SK-N-SH (cell line): ENCODE results near the gene OR8G1. TPM values are rescaled to one million over a fixed set of nuclear protein-coding genes. Genes with fewer than 3 reads are reported as not detected.

Source experiments
- CTCF ChIA-PET: fragments of 300-600, 350-600 bp; formaldehyde crosslinking; extraction: SDS; loops from one replicate; lab custom pipeline; 2021; lab: Yijun Ruan, JAX
- POLR2A ChIA-PET: fragments of 350-600 bp; sonication (Branson Sonifier 250); formaldehyde crosslinking; extraction: SDS; loops from one replicate; lab custom pipeline; 2020; ENCODE audit warnings: antibody characterized with exemption, inconsistent platforms; lab: Yijun Ruan, JAX
- DNase-seq: peaks from one replicate; pipeline ENCODE4 v3.0.0; 2012
- H2AFZ ChIP-seq: fragments of 200-600 bp; sonication (generic); 2 replicates; pipeline ENCODE4 v1.8.1; 2016; ENCODE audit warnings: antibody characterized with exemption, mild to moderate bottlenecking, low read depth
- H3F3A ChIP-seq: fragments of 200-600 bp; sonication (generic); replicated peaks from 2 replicates; pipeline ENCODE3; 2016; ENCODE audit warnings: antibody characterized with exemption, mild to moderate bottlenecking; ENCODE audit not compliant: insufficient read depth
- H3K27ac ChIP-seq, 2 experiments: fragments of 200-500 bp in 1 of 2; fragments of 200-600 bp in 1 of 2; sonication (Bioruptor generic) in 1 of 2; sonication (generic), shearing (Covaris generic) in 1 of 2; 2 replicates each; pipeline versions ENCODE4 v1.5.1 to v1.6.1; 2014 to 2016; ENCODE audit warnings: low read depth in 2 of 2, inconsistent platforms in 1 of 2, low read length in 1 of 2, mild to moderate bottlenecking in 1 of 2, mixed read lengths in 1 of 2
- H3K27me3 ChIP-seq: fragments of 200-600 bp; sonication (generic), shearing (Covaris generic); 2 replicates; pipeline ENCODE4 v1.6.1; 2016; ENCODE audit warnings: mixed run types; ENCODE audit not compliant: insufficient read depth
- H3K36me3 ChIP-seq, 2 experiments: fragments of 200-500 bp in 1 of 2; fragments of 200-600 bp in 1 of 2; sonication (Bioruptor generic) in 1 of 2; sonication (generic) in 1 of 2; replicated peaks in 1 of 2; 2 replicates each; pipeline versions ENCODE3 to v1.5.1; 2014 to 2016; ENCODE audit warnings: low read length in 1 of 2, mild to moderate bottlenecking in 1 of 2; ENCODE audit not compliant: insufficient read depth in 2 of 2, control insufficient read depth in 1 of 2
- H3K4me1 ChIP-seq, 2 experiments: fragments of 200-500 bp in 1 of 2; fragments of 200-600 bp in 1 of 2; sonication (Bioruptor generic) in 1 of 2; sonication (generic), shearing (Covaris generic) in 1 of 2; 2 replicates each; pipeline versions ENCODE4 v1.5.1 to v1.6.1; 2014 to 2016; ENCODE audit warnings: low read depth in 1 of 2, low read length in 1 of 2, mixed run types in 1 of 2; ENCODE audit not compliant: insufficient read depth in 2 of 2, control insufficient read depth in 1 of 2
- H3K4me2 ChIP-seq: fragments of 200-600 bp; sonication (generic), shearing (Covaris generic); 2 replicates; pipeline ENCODE4 v1.6.1; 2017; ENCODE audit warnings: mixed run types
- H3K4me3 ChIP-seq, 2 experiments: fragments of 200-500 bp in 1 of 2; fragments of 200-600 bp in 1 of 2; sonication (Bioruptor generic) in 1 of 2; sonication (generic), shearing (Covaris generic) in 1 of 2; 2 replicates each; pipeline versions ENCODE4 v1.5.1 to v1.8.1; 2014 to 2016; ENCODE audit warnings: low read depth in 2 of 2, inconsistent platforms in 1 of 2, low read length in 1 of 2, mild to moderate bottlenecking in 1 of 2, mixed read lengths in 1 of 2, moderate library complexity in 1 of 2
- H3K79me2 ChIP-seq: fragments of 200-600 bp; sonication (generic); 2 replicates; pipeline ENCODE4 v1.8.1; 2017; ENCODE audit warnings: mild to moderate bottlenecking; ENCODE audit not compliant: insufficient read depth
- H3K9ac ChIP-seq: fragments of 200-600 bp; sonication (generic); 2 replicates; pipeline ENCODE4 v1.6.1; 2017; ENCODE audit warnings: mixed run types
- H3K9me2 ChIP-seq: fragments of 200-600 bp; sonication (generic); 2 replicates; pipeline ENCODE4 v1.6.1; 2017; ENCODE audit warnings: mixed run types
- H3K9me3 ChIP-seq: fragments of 200-600 bp; sonication (generic); 2 replicates; pipeline ENCODE4 v1.6.1; 2017; ENCODE audit warnings: mixed run types, mild to moderate bottlenecking, moderate library complexity
- H4K20me1 ChIP-seq: fragments of 200-600 bp; sonication (generic); 2 replicates; pipeline ENCODE4 v1.6.1; 2017; ENCODE audit warnings: mild to moderate bottlenecking, mixed run types; ENCODE audit not compliant: insufficient read depth
- CHD2 ChIP-seq: fragments of 150-350 bp; IDR thresholded peaks from 2 replicates; pipeline ENCODE4 v1.6.1; 2018; ENCODE audit warnings: low read length; ENCODE audit not compliant: partially characterized antibody
- CTCF ChIP-seq: fragments of 200-600 bp; sonication (generic); IDR thresholded peaks from 2 replicates; pipeline ENCODE4 v1.6.1; 2017; ENCODE audit warnings: antibody characterized with exemption, mild to moderate bottlenecking, moderate library complexity
- EZH2phosphoT487 ChIP-seq: fragments of 200-600 bp; sonication (generic); IDR thresholded peaks from 2 replicates; pipeline ENCODE4 v1.6.1; 2017; ENCODE audit warnings: low read depth, mixed run types, mild to moderate bottlenecking, antibody characterized with exemption, moderate library complexity, borderline replicate concordance
- FOXM1 ChIP-seq: IDR thresholded peaks from 2 replicates; pipeline ENCODE4 v1.4.0; 2012; ENCODE audit warnings: low read depth, mild to moderate bottlenecking
- GABPA ChIP-seq: IDR thresholded peaks from 2 replicates; pipeline ENCODE4 v1.4.0; 2012; ENCODE audit warnings: low read depth, mild to moderate bottlenecking
- GATA2 ChIP-seq: sonication (generic); formaldehyde crosslinking; IDR thresholded peaks from 2 replicates; pipeline ENCODE4 v1.5.0; 2020; ENCODE audit warnings: mild to moderate bottlenecking, missing genetic modification reagents
- JUND ChIP-seq: IDR thresholded peaks from 2 replicates; pipeline ENCODE4 v1.4.0; 2012
- MEF2A ChIP-seq: IDR thresholded peaks from 2 replicates; pipeline ENCODE4 v1.4.0; 2012; ENCODE audit warnings: low read depth, borderline replicate concordance
- NRF1 ChIP-seq: IDR thresholded peaks from 2 replicates; pipeline ENCODE4 v1.6.1; 2012; ENCODE audit warnings: low read depth, mild to moderate bottlenecking, low read length
- RAD21 ChIP-seq: IDR thresholded peaks from 2 replicates; pipeline ENCODE4 v1.6.1; 2012; ENCODE audit warnings: mild to moderate bottlenecking, low read length
- RCOR1 ChIP-seq: fragments of 150-350 bp; IDR thresholded peaks from 2 replicates; pipeline ENCODE4 v1.6.1; 2017; ENCODE audit warnings: antibody characterized with exemption, low read length
- RXRA ChIP-seq: IDR thresholded peaks from 2 replicates; pipeline ENCODE4 v1.4.0; 2012; ENCODE audit warnings: low read depth, mild to moderate bottlenecking, borderline replicate concordance
- TCF12 ChIP-seq: IDR thresholded peaks from 2 replicates; pipeline ENCODE4 v1.4.0; 2012
- USF2 ChIP-seq: fragments of 150-350 bp; IDR thresholded peaks from 2 replicates; pipeline ENCODE4 v1.6.1; 2017; ENCODE audit warnings: antibody characterized with exemption, low read length, low read depth, borderline replicate concordance
- WGBS: methylation state at CpG from one replicate; pipeline ENCODE4 v1.1.6; 2017; ENCODE audit warnings: low lambda C conversion rate; 5-methylcytosine and 5-hydroxymethylcytosine counted together
- polyA plus RNA-seq, 3 experiments: library from polyadenylated mRNA; depleted of rRNA; stranded (reverse); fragments of >200 nt; gene quantifications; 2 replicates each; pipeline ENCODE4 v1.2.3, GENCODE V29; 2012
- TF ChIP-seq, protein P1 (sequence below): IDR thresholded peaks from 2 replicates; pipeline ENCODE4 v1.4.0; 2012; ENCODE audit warnings: low read depth, borderline replicate concordance

Gene OR8G1
- polyA plus RNA-seq, 1 of the 3 experiments (the other 2 are of a cell fraction): not detected

DNA sequence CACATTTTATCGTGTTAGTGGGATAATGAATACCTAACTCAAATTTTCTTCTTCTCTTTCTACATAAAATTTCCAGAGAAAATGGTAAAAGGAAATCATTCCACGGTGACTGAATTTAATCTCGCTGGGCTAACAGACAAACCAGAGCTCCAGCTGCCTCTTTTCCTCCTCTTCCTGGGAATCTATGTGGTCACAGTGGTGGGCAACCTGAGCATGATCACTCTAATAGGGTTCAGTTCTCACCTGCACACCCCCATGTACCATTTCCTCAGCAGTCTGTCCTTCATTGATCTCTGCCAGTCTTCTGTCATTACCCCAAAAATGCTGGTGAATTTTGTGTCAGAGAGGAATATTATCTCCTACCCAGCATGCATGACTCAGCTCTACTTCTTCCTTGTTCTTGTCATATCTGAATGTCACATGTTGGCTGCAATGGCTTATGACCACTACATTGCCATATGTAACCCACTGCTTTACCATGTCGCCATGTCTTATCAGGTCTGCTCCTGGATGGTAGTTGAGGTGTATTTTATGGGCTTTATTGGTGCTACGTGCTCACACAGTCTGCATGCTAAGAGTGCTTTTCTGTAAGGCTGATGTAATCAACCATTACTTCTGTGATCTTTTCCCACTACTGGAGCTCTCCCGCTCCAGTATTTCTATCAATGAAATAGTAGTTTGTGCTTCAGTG is 33.6 kb upstream of the OR8G1 start:
- Histone ChIP-seq H3K27ac (no peak overlapping the region), H3K79me2 (no peaks in the 10 kb centered on the region), H3K4me1 (no peaks in the 10 kb centered on the region), H2AFZ (no peak overlapping the region), H4K20me1 (no peaks in the 10 kb centered on the region), H3K4me2 (no peak overlapping the region), H3K27me3 (peaks cover 18% of the 10 kb centered on the region; the same call in 1 of the 2 replicates), H3K9ac (no peak overlapping the region), H3K4me3 (no peak overlapping the region), H3F3A (no peaks in the 10 kb centered on the region), H3K9me3 (no peaks in the 10 kb centered on the region), H3K9me2 (no peaks in the 10 kb centered on the region), H3K36me3 (no peaks in the 10 kb centered on the region)
- ChIA-PET CTCF (interaction anchor here (1.1 to 3.5 kb wide), 2 partner anchors 10 to 14 kb away, joined by 3 to 19 read pairs; no protein-coding TSS in a partner anchor), POLR2A (interaction anchor here (1.0 kb wide), 1 partner anchor 18 kb away, joined by 3 read pairs; no protein-coding TSS in a partner anchor)
- no peak for DNase-seq
- TF ChIP-seq TCF12: no peak
- TF ChIP-seq EZH2phosphoT487: no peak
- TF ChIP-seq RAD21: no peak
- no peak for TF ChIP-seq USF2
- no peak for TF ChIP-seq NRF1
- TF ChIP-seq JUND: no peak
- no peak for TF ChIP-seq MEF2A
- TF ChIP-seq, protein P1, sequence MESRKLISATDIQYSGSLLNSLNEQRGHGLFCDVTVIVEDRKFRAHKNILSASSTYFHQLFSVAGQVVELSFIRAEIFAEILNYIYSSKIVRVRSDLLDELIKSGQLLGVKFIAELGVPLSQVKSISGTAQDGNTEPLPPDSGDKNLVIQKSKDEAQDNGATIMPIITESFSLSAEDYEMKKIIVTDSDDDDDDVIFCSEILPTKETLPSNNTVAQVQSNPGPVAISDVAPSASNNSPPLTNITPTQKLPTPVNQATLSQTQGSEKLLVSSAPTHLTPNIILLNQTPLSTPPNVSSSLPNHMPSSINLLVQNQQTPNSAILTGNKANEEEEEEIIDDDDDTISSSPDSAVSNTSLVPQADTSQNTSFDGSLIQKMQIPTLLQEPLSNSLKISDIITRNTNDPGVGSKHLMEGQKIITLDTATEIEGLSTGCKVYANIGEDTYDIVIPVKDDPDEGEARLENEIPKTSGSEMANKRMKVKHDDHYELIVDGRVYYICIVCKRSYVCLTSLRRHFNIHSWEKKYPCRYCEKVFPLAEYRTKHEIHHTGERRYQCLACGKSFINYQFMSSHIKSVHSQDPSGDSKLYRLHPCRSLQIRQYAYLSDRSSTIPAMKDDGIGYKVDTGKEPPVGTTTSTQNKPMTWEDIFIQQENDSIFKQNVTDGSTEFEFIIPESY: no peak
- TF ChIP-seq RCOR1: no peak
- no peak for TF ChIP-seq CHD2
- TF ChIP-seq GABPA: no peak
- no peak for TF ChIP-seq CTCF
- no peak for TF ChIP-seq GATA2 (CRISPR knock-in tag)
- no peak for TF ChIP-seq FOXM1
- TF ChIP-seq RXRA: no peak
- 11% methylated on average over 6 of the region's 6 CpGs for WGBS
